Osteocyte (in vitro differentiated cells): ENCODE measurements around the gene PRDM16. TPM values are rescaled to one million over a fixed set of nuclear protein-coding genes. Genes with fewer than 3 reads are reported as not detected.

Experiments
- DNase-seq: peaks from one replicate; pipeline ENCODE4 v3.0.0; 2021; ENCODE audit warnings: mixed read lengths; ENCODE audit not compliant: unreplicated experiment; ENCODE audit errors: extremely low spot score
- H3K27ac Mint-ChIP-seq: one replicate; pipeline ENCODE4 v1.8.0; 2021; ENCODE audit warnings: mild to moderate bottlenecking, mixed read lengths; ENCODE audit not compliant: unreplicated experiment
- H3K27me3 Mint-ChIP-seq: one replicate; pipeline ENCODE4 v1.8.0; 2021; ENCODE audit warnings: mixed read lengths; ENCODE audit not compliant: unreplicated experiment
- H3K36me3 Mint-ChIP-seq: one replicate; pipeline ENCODE4 v1.8.0; 2021; ENCODE audit warnings: mixed read lengths; ENCODE audit not compliant: unreplicated experiment
- H3K4me1 Mint-ChIP-seq: one replicate; pipeline ENCODE4 v1.8.0; 2021; ENCODE audit warnings: mixed read lengths; ENCODE audit not compliant: unreplicated experiment
- H3K4me3 Mint-ChIP-seq: one replicate; pipeline ENCODE4 v1.8.0; 2021; ENCODE audit warnings: mild to moderate bottlenecking, moderate library complexity, mixed read lengths; ENCODE audit not compliant: unreplicated experiment
- H3K9me3 Mint-ChIP-seq: one replicate; pipeline ENCODE4 v1.8.0; 2021; ENCODE audit warnings: mixed read lengths; ENCODE audit not compliant: unreplicated experiment
- CTCF ChIP-seq: fragments of 200-600 bp; sonication (generic); IDR thresholded peaks from 2 replicates; pipeline ENCODE4 v1.5.0; 2021; ENCODE audit warnings: antibody characterized with exemption, mild to moderate bottlenecking, moderate library complexity
- total RNA-seq: library from RNA; stranded (reverse); gene quantifications from 2 replicates; pipeline ENCODE4 v1.2.1, GENCODE V29; 2021

Gene PRDM16
- total RNA-seq, 1 donor from 2014 or later = 7.1 TPM

GRCh38 chr1:3173381-3173980 is 104.5 kb downstream of the PRDM16 start:
- H3K27me3 Mint-ChIP-seq = no peaks in the 10 kb centered on the region
- no peak overlapping the region for H3K4me3 Mint-ChIP-seq
- DNase-seq = no peak
- peaks cover 6% of the 10 kb centered on the region for H3K4me1 Mint-ChIP-seq
- H3K36me3 Mint-ChIP-seq = no peaks in the 10 kb centered on the region
- no peaks in the 10 kb centered on the region for H3K9me3 Mint-ChIP-seq
- no peak for TF ChIP-seq CTCF
- no peak overlapping the region for H3K27ac Mint-ChIP-seq

- H3K36me3 Mint-ChIP-seq = no peaks in the 10 kb centered on the region
- H3K27ac Mint-ChIP-seq = no peak overlapping the region
- peaks cover 6% of the 10 kb centered on the region for H3K4me1 Mint-ChIP-seq
- no peaks in the 10 kb centered on the region for H3K9me3 Mint-ChIP-seq
- no peak for TF ChIP-seq CTCF
- no peaks in the 10 kb centered on the region for H3K27me3 Mint-ChIP-seq
- no peak for DNase-seq
- H3K4me3 Mint-ChIP-seq = no peak overlapping the region
These were observed 105.7 kb downstream of the PRDM16 start for GRCh38 chr1:3174487-3175247.

GRCh38 chr1:3175486-3175885 is 106.5 kb downstream of the PRDM16 start:
- DNase-seq = no peak
- Mint-ChIP-seq H3K4me3 (no peak overlapping the region), H3K27ac (no peak overlapping the region), H3K9me3 (no peaks in the 10 kb centered on the region), H3K27me3 (no peaks in the 10 kb centered on the region), H3K36me3 (no peaks in the 10 kb centered on the region), H3K4me1 (peaks cover 6% of the 10 kb centered on the region)
- no peak for TF ChIP-seq CTCF

- H3K4me1 Mint-ChIP-seq = peaks cover 2% of the 10 kb centered on the region
- H3K4me3 Mint-ChIP-seq = no peak overlapping the region
- TF ChIP-seq CTCF = no peak
- H3K36me3 Mint-ChIP-seq = no peaks in the 10 kb centered on the region
- no peaks in the 10 kb centered on the region for H3K27me3 Mint-ChIP-seq
- DNase-seq = no peak
- no peak overlapping the region for H3K27ac Mint-ChIP-seq
- H3K9me3 Mint-ChIP-seq = no peaks in the 10 kb centered on the region
These were observed 107.0 kb downstream of the PRDM16 start for GRCh38 chr1:3176028-3176427.

GRCh38 chr1:3176820-3177219 is 107.8 kb downstream of the PRDM16 start:
- no peaks in the 10 kb centered on the region for H3K4me1 Mint-ChIP-seq
- no peak for TF ChIP-seq CTCF
- no peak overlapping the region for H3K4me3 Mint-ChIP-seq
- no peaks in the 10 kb centered on the region for H3K27me3 Mint-ChIP-seq
- no peak for DNase-seq
- H3K9me3 Mint-ChIP-seq = no peaks in the 10 kb centered on the region
- H3K27ac Mint-ChIP-seq = no peak overlapping the region
- H3K36me3 Mint-ChIP-seq = no peaks in the 10 kb centered on the region
